IMR-90 (cell line): ENCODE data around the gene REEP2. TPM values are rescaled to one million over a fixed set of nuclear protein-coding genes. Genes with fewer than 3 reads are reported as not detected.

ENCODE experiments used
- ATAC-seq: fragments of 200-7000 bp; cut with Tn5 transposase; 2 replicates; pipeline ENCODE4 v1.9.1; 2020; ENCODE audit warnings: low read depth, mild to moderate bottlenecking, moderate library complexity
- BruUV-seq: library from RNA; stranded (reverse); fragments of 400-500 nt; replicated peaks from 2 replicates; lab custom pipeline; 2021; lab: Mats Ljungman, UMichigan
- CTCF ChIA-PET: fragments of 300-600 bp; formaldehyde crosslinking; extraction: SDS; loops from one replicate; lab custom pipeline; 2021; ENCODE audit warnings: antibody characterized with exemption; lab: Yijun Ruan, JAX
- POLR2A ChIA-PET: fragments of 300-600 bp; sonication (Branson Sonifier 250); formaldehyde crosslinking; loops from one replicate; lab custom pipeline; 2022; ENCODE audit warnings: antibody characterized with exemption; ENCODE audit not compliant: unreplicated experiment; lab: Charles Lee
- DNase-seq: peaks from one replicate; pipeline ENCODE4 v3.0.0; 2013
- H2AFZ ChIP-seq: replicated peaks from 2 replicates; pipeline ENCODE3; 2013; ENCODE audit warnings: low read length, mild to moderate bottlenecking; ENCODE audit not compliant: poor library complexity
- H2AK5ac ChIP-seq: 2 replicates; pipeline ENCODE4 v1.6.1; 2013; ENCODE audit warnings: low read depth, low read length, inconsistent platforms
- H2AK9ac ChIP-seq: replicated peaks from 2 replicates; pipeline ENCODE3; 2013; ENCODE audit warnings: mild to moderate bottlenecking, low read depth, low read length, moderate library complexity; ENCODE audit not compliant: poor library complexity
- H2BK120ac ChIP-seq: 2 replicates; pipeline ENCODE4 v1.6.1; 2013; ENCODE audit warnings: low read depth, low read length, inconsistent platforms
- H2BK15ac ChIP-seq: 3 replicates; pipeline ENCODE4 v1.6.1; 2013; ENCODE audit warnings: low read depth, low read length, inconsistent platforms
- H2BK20ac ChIP-seq: 2 replicates; pipeline ENCODE4 v1.6.1; 2013; ENCODE audit warnings: low read depth, mild to moderate bottlenecking, inconsistent platforms, low read length, moderate library complexity
- H2BK5ac ChIP-seq: 2 replicates; pipeline ENCODE4 v1.6.1; 2013; ENCODE audit warnings: mild to moderate bottlenecking, low read depth, low read length, inconsistent platforms; ENCODE audit not compliant: poor library complexity, severe bottlenecking
- H3K14ac ChIP-seq: replicated peaks from 2 replicates; pipeline ENCODE4 v1.6.1; 2013; ENCODE audit warnings: low read depth, low read length, inconsistent platforms
- H3K18ac ChIP-seq: 2 replicates; pipeline ENCODE4 v1.6.1; 2013; ENCODE audit warnings: low read depth, low read length, control low read depth
- H3K23ac ChIP-seq: 2 replicates; pipeline ENCODE4 v1.6.1; 2013; ENCODE audit warnings: low read depth, low read length, inconsistent platforms
- H3K27ac ChIP-seq: 2 replicates; pipeline ENCODE4 v1.5.1; 2013; ENCODE audit warnings: mild to moderate bottlenecking, control low read depth, low read length; ENCODE audit not compliant: insufficient read depth
- H3K27me3 ChIP-seq: 2 replicates; pipeline ENCODE4 v1.6.1; 2013; ENCODE audit warnings: low read length; ENCODE audit not compliant: control insufficient read depth, insufficient read depth
- H3K36me3 ChIP-seq: 2 replicates; pipeline ENCODE4 v1.6.1; 2013; ENCODE audit warnings: low read length, mixed read lengths; ENCODE audit not compliant: control insufficient read depth, insufficient read depth
- H3K4ac ChIP-seq: 2 replicates; pipeline ENCODE4 v1.6.1; 2013; ENCODE audit warnings: low read depth, low read length, inconsistent platforms
- H3K4me1 ChIP-seq: 2 replicates; pipeline ENCODE4 v1.6.1; 2013; ENCODE audit warnings: low read length, mixed read lengths; ENCODE audit not compliant: control insufficient read depth, insufficient read depth
- H3K4me2 ChIP-seq: 2 replicates; pipeline ENCODE4 v1.6.1; 2013; ENCODE audit warnings: low read depth, mild to moderate bottlenecking, control low read depth, low read length, moderate library complexity
- H3K4me3 ChIP-seq: 2 replicates; pipeline ENCODE4 v1.5.1; 2013; ENCODE audit warnings: low read depth, mild to moderate bottlenecking, control low read depth, low read length, moderate library complexity; ENCODE audit not compliant: insufficient read depth
- H3K56ac ChIP-seq: 2 replicates; pipeline ENCODE4 v1.6.1; 2013; ENCODE audit warnings: low read length, inconsistent platforms; ENCODE audit not compliant: insufficient read depth; ENCODE audit errors: extremely low read depth
- H3K79me1 ChIP-seq, 2 experiments: 2 replicates each; pipeline ENCODE4 v1.6.1; 2013; ENCODE audit warnings: low read length in 2 of 2, inconsistent platforms in 1 of 2, low read depth in 1 of 2
- H3K9ac ChIP-seq: 2 replicates; pipeline ENCODE4 v1.6.1; 2013; ENCODE audit warnings: low read depth, low read length, control low read depth
- H3K9me1 ChIP-seq: 2 replicates; pipeline ENCODE4 v1.6.1; 2013; ENCODE audit warnings: low read length, inconsistent platforms; ENCODE audit not compliant: insufficient read depth
- H3K9me3 ChIP-seq: 2 replicates; pipeline ENCODE4 v1.6.1; 2013; ENCODE audit warnings: low read length; ENCODE audit not compliant: control insufficient read depth, insufficient read depth
- H4K20me1 ChIP-seq: 2 replicates; pipeline ENCODE4 v1.6.1; 2013; ENCODE audit warnings: low read length, inconsistent platforms; ENCODE audit not compliant: insufficient read depth
- H4K5ac ChIP-seq: 2 replicates; pipeline ENCODE4 v1.6.1; 2013; ENCODE audit warnings: mild to moderate bottlenecking, low read depth, low read length, control low read depth
- H4K8ac ChIP-seq, 2 experiments: 2 replicates each; pipeline ENCODE4 v1.6.1; 2013; ENCODE audit warnings: low read depth in 2 of 2, low read length in 2 of 2, control low read depth in 1 of 2, inconsistent platforms in 1 of 2
- H4K91ac ChIP-seq: 2 replicates; pipeline ENCODE4 v1.6.1; 2013; ENCODE audit warnings: low read depth, low read length, inconsistent platforms; ENCODE audit not compliant: insufficient read depth
- BHLHE40 ChIP-seq: fragments of 150-350 bp; IDR thresholded peaks from 2 replicates; pipeline ENCODE4 v1.6.1; 2016; ENCODE audit warnings: mild to moderate bottlenecking, low read depth, low read length
- CEBPB ChIP-seq: IDR thresholded peaks from 2 replicates; pipeline ENCODE4 v1.6.1; 2012; ENCODE audit warnings: low read depth, low read length, improper control_type of control experiment
- CHD1 ChIP-seq: IDR thresholded peaks from 2 replicates; pipeline ENCODE4 v1.6.1; 2012; ENCODE audit warnings: low read depth, low read length, improper control_type of control experiment
- CTCF ChIP-seq: conservative IDR thresholded peaks from 2 replicates; pipeline ENCODE4 v1.5.1; 2012; ENCODE audit warnings: mild to moderate bottlenecking, low read depth, low read length, improper control_type of control experiment
- FOS ChIP-seq: fragments of 150-350 bp; IDR thresholded peaks from 2 replicates; pipeline ENCODE4 v1.6.1; 2016; ENCODE audit warnings: low read depth, low read length
- MAFK ChIP-seq: IDR thresholded peaks from 2 replicates; pipeline ENCODE4 v1.6.1; 2012; ENCODE audit warnings: low read depth, low read length, improper control_type of control experiment
- MAZ ChIP-seq: IDR thresholded peaks from 2 replicates; pipeline ENCODE4 v1.6.1; 2012; ENCODE audit warnings: low read depth, mild to moderate bottlenecking, low read length, improper control_type of control experiment, moderate library complexity, borderline replicate concordance
- MXI1 ChIP-seq: IDR thresholded peaks from 2 replicates; pipeline ENCODE4 v1.6.1; 2012; ENCODE audit warnings: low read depth, mild to moderate bottlenecking, low read length, moderate library complexity, borderline replicate concordance
- NFE2L2 ChIP-seq: fragments of 150-350 bp; IDR thresholded peaks from 2 replicates; pipeline ENCODE4 v1.6.1; 2016; ENCODE audit warnings: low read depth, mild to moderate bottlenecking, low read length
- POLR2A ChIP-seq: IDR thresholded peaks from 2 replicates; pipeline ENCODE4 v1.6.1; 2012; ENCODE audit warnings: mild to moderate bottlenecking, low read depth, low read length
- RAD21 ChIP-seq: IDR thresholded peaks from 2 replicates; pipeline ENCODE4 v1.6.1; 2012; ENCODE audit warnings: low read length, improper control_type of control experiment
- RCOR1 ChIP-seq: IDR thresholded peaks from 2 replicates; pipeline ENCODE4 v1.6.1; 2012; ENCODE audit warnings: mild to moderate bottlenecking, low read length, improper control_type of control experiment; ENCODE audit not compliant: insufficient replicate concordance
- RFX5 ChIP-seq: IDR thresholded peaks from 2 replicates; pipeline ENCODE4 v1.8.0; 2012; ENCODE audit warnings: low read depth, mild to moderate bottlenecking, low read length, moderate library complexity
- SMC3 ChIP-seq: fragments of 150-350 bp; IDR thresholded peaks from 2 replicates; pipeline ENCODE4 v1.6.1; 2016; ENCODE audit warnings: low read depth, mild to moderate bottlenecking, antibody characterized with exemption, low read length, moderate library complexity
- USF2 ChIP-seq: fragments of 150-350 bp; IDR thresholded peaks from 2 replicates; pipeline ENCODE4 v1.6.1; 2017; ENCODE audit warnings: mild to moderate bottlenecking, antibody characterized with exemption, low read length, low read depth
- WGBS, 2 experiments: methylation state at CpG; one replicate each; pipeline versions ENCODE4 v1.1.5 to v1.1.7; 2013; ENCODE audit warnings: missing lambda C conversion rate in 2 of 2; ENCODE audit not compliant: insufficient read length in 1 of 2; ENCODE audit errors: extremely low coverage in 2 of 2; 5-methylcytosine and 5-hydroxymethylcytosine counted together
- dilution Hi-C: fragments of 300-500 bp; cut with HindIII; formaldehyde crosslinking; loops from one replicate; pipeline ENCODE4 v1.14.3; 2018; ENCODE audit warnings: low sequenced_read_pairs; ENCODE audit not compliant: unreplicated experiment
- in situ Hi-C: fragments of 300-500 bp; cut with MboI; formaldehyde crosslinking; loops from 3 replicates; pipeline ENCODE4 v1.14.3; 2019; ENCODE audit warnings: low sequenced_read_pairs, inconsistent platforms, mixed read lengths
- intact Hi-C: fragments of 100-400 bp; cut with micrococcal nuclease; formaldehyde crosslinking; loops from 2 replicates; pipeline ENCODE4 v1.10.0; 2022
- polyA plus RNA-seq, 3 experiments: library from polyadenylated mRNA; depleted of rRNA; stranded (reverse); fragments of >200 nt; gene quantifications; 2 replicates each; pipeline ENCODE4 v1.2.3, GENCODE V29; 2012; ENCODE audit warnings: low replicate concordance in 1 of 3
- total RNA-seq: library from RNA; depleted of rRNA; stranded (reverse); fragments of >200 nt; gene quantifications from 2 replicates; pipeline ENCODE4 v1.2.3, GENCODE V29; 2012
- TF ChIP-seq, protein P1 (sequence below): fragments of 150-350 bp; IDR thresholded peaks from 2 replicates; pipeline ENCODE4 v1.6.1; 2016; ENCODE audit warnings: low read depth, mild to moderate bottlenecking, low read length, moderate library complexity, borderline replicate concordance

The REEP2 gene
- total and polyA plus RNA-seq, 2 of the 4 experiments (the other 2 are of a cell fraction): 12.4 to 17.0 TPM

- H3K9ac ChIP-seq: no peak overlapping the region
- H2AK9ac ChIP-seq: no peak overlapping the region
- in situ Hi-C loops (no loop called here), intact Hi-C loops (no loop called here), dilution Hi-C loops (no loop called here)
- no peak overlapping the region for H3K56ac ChIP-seq
- no peak overlapping the region for H2AFZ ChIP-seq
- CTCF ChIA-PET: no interaction called here
- H3K27me3 ChIP-seq: peaks cover 13% of the 10 kb centered on the region
- H3K4ac ChIP-seq: no peak overlapping the region
- no peak for ATAC-seq
- no peak overlapping the region for H3K18ac ChIP-seq
- H3K9me3 ChIP-seq: no peaks in the 10 kb centered on the region
- H4K91ac ChIP-seq: no peak overlapping the region
- H3K36me3 ChIP-seq: no peaks in the 10 kb centered on the region
- H2BK120ac ChIP-seq: no peak overlapping the region
- no peak overlapping the region for H3K4me3 ChIP-seq
- H3K4me2 ChIP-seq: no peak overlapping the region
- TF ChIP-seq FOS (no peak), RAD21 (no peak), SMC3 (no peak), MAZ (no peak), MXI1 (no peak), POLR2A (no peak), CEBPB (no peak), RCOR1 (no peak), RFX5 (no peak), CHD1 (no peak), CTCF (no peak), BHLHE40 (no peak), MAFK (no peak), NFE2L2 (no peak), USF2 (no peak)
- TF ChIP-seq, protein P1, sequence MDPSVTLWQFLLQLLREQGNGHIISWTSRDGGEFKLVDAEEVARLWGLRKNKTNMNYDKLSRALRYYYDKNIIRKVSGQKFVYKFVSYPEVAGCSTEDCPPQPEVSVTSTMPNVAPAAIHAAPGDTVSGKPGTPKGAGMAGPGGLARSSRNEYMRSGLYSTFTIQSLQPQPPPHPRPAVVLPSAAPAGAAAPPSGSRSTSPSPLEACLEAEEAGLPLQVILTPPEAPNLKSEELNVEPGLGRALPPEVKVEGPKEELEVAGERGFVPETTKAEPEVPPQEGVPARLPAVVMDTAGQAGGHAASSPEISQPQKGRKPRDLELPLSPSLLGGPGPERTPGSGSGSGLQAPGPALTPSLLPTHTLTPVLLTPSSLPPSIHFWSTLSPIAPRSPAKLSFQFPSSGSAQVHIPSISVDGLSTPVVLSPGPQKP: no peak
- no peak overlapping the region for H3K27ac ChIP-seq
- H3K4me1 ChIP-seq: no peaks in the 10 kb centered on the region; the same call in 1 of the 2 replicates
- POLR2A ChIA-PET: no interaction called here
- H3K9me1 ChIP-seq: no peaks in the 10 kb centered on the region
- H2BK15ac ChIP-seq: no peak overlapping the region
- H4K5ac ChIP-seq: no peak overlapping the region
- H3K14ac ChIP-seq: no peak overlapping the region
- no peak overlapping the region for H3K23ac ChIP-seq
- no peak overlapping the region for H4K8ac ChIP-seq
- no peak for DNase-seq
- BruUV-seq: no TSS peak
- no peaks in the 10 kb centered on the region for H3K79me1 ChIP-seq
- no peak overlapping the region for H2BK20ac ChIP-seq
- H2AK5ac ChIP-seq: no peak overlapping the region
- no peak overlapping the region for H2BK5ac ChIP-seq
- 76% methylated on average over 4 of the region's 12 CpGs; no CpG with 5 or more reads in 1 of the 2 experiments for WGBS, 2 experiments
- H4K20me1 ChIP-seq: no peaks in the 10 kb centered on the region
Measured at GRCh38 chr5:138457531-138458275, 18.8 kb downstream of the REEP2 start.
